ENCODE results near the gene METRN.

Gene METRN

DNA sequence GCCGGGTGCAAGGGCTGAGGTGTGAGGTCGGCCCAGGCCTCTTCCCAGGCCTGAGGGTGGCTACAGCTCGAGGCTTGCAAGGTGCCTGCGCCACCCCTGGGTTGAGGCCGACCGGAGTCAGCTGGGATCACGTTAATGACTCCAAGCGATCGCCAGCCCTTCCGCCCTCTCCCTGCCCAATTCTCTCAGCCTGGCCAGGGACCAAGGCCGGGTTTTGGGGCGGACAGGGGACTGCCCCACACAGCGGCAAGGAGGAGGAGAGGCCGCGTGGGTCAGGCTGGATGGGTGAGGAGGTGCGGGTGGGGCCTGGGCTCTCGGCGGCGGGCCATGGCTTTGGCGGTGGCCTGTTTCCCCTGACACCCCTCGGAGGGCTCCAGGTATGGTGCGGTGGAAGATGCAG is 21.6 kb upstream of the METRN start:
- DNase-seq: no peak

DNA sequence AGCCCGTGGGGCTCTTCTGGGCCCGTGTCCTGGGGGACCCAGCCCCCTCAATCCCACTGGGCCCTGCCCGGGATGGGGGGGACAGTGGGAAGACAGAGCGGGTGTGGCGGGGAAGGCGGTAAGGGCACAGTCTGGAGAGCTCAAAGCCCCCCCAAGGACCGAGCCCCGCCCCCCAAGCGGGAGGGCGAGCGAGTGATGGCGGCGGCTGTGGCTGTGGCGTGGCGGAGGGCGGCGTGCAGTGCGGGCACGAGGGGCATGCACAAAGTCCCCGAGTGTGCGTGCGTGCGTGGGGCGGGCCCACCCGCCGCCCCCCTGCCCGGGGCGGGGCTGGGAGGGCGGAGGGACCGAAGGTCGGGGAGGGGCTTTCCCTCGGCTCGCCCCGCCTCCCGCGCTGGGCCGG is 21.2 kb upstream of the METRN start:
- no peak for DNase-seq

- DNase-seq: no peak
Measured at GRCh38 chr16:694187-694862, 20.6 kb upstream of the METRN start.

DNA sequence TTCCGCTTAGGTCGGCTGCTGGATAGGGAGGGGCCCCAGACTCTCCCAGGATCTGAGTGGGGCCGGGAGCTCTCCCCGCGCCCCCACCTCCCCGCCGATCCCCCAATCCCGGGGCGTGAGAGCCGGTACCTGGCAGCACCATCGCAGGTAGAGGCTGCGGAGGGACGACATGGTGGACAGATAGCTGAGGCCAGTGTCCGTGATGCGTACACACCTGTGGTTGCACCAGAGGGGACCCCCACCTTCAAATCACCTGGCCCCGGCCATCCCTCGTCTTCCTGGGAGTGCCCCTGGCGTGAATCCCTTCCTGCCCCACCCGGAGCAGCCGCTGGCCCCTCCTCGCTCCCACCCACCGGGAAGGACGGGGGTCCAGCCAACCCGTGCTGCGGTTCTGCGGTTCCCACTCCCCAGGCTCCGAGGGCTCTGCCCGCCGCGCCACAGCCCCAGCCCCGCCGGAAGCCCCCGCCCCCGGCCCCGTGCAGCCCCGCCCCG is 20.0 kb upstream of the METRN start:
- no peak for DNase-seq

DNA sequence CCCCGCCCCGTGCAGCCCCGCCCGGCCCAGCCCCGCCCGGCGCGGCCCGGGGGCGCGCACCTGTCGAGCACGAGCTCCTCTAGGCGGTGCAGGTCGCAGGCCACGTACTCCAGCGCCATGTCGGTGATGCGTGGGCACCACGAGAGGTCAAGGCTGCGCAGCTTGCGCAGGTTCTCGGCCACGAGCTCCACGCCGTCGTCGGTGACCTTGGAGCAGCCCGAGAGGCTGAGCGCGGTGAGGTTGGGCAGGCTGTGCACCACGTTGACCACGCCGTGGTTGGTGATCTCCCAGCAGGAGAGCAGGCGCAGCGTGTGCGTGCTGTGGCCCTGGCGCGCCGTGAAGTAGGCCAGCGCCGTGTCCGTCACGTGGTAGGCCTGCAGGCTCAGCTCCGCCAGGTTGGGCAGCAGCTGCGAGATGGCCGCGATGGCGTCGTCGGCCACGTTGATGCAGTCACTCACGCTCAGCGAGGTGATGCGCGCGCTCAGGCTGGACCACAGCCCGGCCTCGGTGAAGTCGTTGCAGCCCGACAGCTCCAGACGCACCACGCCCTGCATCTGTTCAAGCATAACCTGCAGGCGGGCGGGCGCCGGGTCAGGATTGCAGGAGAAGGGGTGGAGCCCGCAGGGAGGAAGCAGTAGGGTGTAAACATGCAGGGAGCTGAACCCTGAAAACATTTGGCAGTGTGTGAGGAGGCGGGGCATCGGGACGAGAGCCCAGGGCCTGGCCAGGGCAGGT is 19.4 kb upstream of the METRN start:
- DNase-seq: peak; percentile 85

GRCh38 chr16:698911-699671 is 15.8 kb upstream of the METRN start:
- no peak for DNase-seq

- DNase-seq: no peak
Measured at GRCh38 chr16:700684-701584, 14.0 kb upstream of the METRN start.

GRCh38 chr16:702341-702740 is 12.6 kb upstream of the METRN start:
- DNase-seq: no peak

GRCh38 chr16:703406-703805 is 11.5 kb upstream of the METRN start:
- DNase-seq: no peak

DNA sequence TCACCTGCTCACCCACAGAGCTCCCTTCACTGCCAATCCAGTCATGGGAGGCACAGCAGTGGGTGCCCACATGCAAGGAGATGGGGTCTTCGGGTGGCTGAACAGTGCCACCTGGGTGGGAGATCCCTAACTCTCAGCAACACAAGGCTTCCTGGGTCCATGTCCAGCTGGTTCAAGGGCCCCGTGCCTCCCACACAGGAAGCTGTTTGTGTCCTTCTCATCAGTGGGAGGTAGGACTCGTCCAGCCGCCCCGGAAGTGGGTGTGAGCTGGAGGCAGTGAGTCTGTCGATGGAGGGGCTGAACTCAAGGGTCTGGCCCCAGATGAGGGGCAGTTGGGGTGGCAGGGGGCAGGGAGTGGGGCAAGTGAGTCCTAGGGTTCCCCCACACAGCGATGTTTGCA is 10.9 kb upstream of the METRN start:
- DNase-seq: no peak

- no peak for DNase-seq
Measured at GRCh38 chr16:704552-705380, 10.2 kb upstream of the METRN start.

- DNase-seq: no peak
Measured at GRCh38 chr16:705431-706188, 9.3 kb upstream of the METRN start, which contains the start of gene FBXL16. Gene FBXL16, minus strand, starts transcription at chr16:705801. Its CDS starts 8,396 bp downstream, at chr16:697405.

DNA sequence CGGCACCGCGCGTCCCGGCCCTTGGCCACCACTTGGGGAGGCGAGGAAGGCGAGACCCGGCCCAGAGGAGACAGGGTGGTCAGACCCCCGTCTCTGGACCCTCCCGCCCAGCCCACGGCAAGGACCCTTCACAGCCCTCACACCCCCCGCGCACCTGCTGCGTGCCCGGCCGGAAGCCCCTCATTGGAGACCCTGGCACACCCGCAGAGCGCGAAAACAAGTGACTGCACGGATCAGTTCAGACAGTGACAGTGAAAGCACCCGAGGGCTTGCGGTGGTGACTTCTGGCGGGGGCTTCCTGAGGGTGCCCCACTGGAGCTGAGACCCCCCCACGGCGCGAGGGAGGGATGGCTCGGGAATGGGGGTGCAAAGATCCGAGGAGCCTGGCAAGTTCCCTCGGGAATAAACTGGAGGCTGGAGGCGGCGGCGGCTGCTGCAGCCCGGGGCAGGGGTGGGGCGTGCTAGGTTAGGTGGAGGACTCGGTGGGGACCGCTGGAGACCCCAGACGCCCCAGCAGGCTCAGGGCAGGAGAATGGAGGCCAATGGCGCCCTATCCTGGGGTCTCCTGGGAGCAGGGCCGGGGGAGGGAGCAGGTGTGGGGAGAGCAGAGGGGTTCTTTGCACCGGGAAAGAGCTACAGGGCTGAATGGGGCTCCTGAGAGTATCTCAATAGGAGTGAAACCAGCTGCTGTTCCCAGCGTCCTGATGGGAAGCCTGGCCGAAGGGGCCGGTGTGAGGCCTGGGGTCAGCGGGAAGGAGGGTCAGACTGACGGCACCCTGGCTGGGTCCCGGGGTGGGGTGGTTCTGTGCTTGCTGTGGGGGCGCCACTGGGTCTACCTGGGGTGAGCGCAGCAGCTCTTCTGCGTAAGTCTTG is 8.5 kb upstream of the METRN start:
- DNase-seq: no peak

GRCh38 chr16:707062-707538 is 7.8 kb upstream of the METRN start:
- DNase-seq: no peak

- DNase-seq: no peak
Measured at GRCh38 chr16:708019-708418, 6.9 kb upstream of the METRN start.

- no peak for DNase-seq
Measured at GRCh38 chr16:708959-709358, 6.0 kb upstream of the METRN start.

- DNase-seq: peak; percentile 73
Measured at GRCh38 chr16:709566-710499, 5.1 kb upstream of the METRN start.

DNA sequence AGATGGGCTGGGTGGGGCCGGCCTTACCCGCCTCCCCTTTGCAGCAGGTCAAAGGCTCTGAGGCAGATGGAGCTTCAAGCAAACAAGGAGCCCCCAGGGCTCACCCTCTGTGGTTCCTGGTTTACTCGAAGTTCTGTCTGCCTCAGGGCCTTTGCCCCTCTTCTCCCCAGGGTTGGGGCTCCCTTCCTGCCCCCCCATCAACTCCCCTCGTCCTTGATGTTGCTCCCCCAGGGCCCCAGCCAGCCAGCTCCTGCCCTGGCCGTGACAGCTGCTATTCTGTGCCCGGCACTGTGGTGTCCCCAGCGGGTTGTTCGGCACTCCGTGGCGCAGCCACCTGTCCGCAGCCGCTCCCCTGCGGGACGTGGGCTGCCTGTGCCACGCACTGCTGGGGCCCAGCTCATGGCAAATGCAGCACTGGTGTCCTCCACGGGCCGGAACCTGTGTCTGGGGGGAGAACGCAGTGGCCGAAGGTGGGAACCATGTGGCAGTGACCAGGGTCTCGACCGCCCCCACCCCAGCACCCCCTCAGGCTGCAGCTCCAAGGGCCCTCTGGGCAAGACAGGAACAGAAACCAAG is 4.3 kb upstream of the METRN start:
- DNase-seq: no peak

Measured in SHP77 treated with DMSO at 0.1 percent for 48 hours (cell line).